BLaER1 treated with 17β-estradiol and CSF1 and Interleukin-3, amounts not matched to agents 10 nM and 100 nM (cell line): ENCODE measurements around the gene MRLN.
"Not testable (repeated sequence)": the region's sequence is repeated elsewhere in the genome, so short reads cannot be mapped to it uniquely, and the experiment has no call there.

Experiments used
- H3K27ac ChIP-seq, 11 experiments: shearing (Covaris generic); formaldehyde crosslinking; 2 replicates each; pipeline ENCODE4 v1.8.1; 2022
- H3K27me3 ChIP-seq, 11 experiments: shearing (Covaris generic); formaldehyde crosslinking; 2 replicates each; pipeline ENCODE4 v1.8.1; 2022
- H3K36me3 ChIP-seq, 11 experiments: shearing (Covaris generic); formaldehyde crosslinking; 2 replicates each; pipeline ENCODE4 v1.8.1; 2022
- H3K4me1 ChIP-seq, 10 experiments: shearing (Covaris generic); formaldehyde crosslinking; 2 replicates each; pipeline ENCODE4 v1.8.1; 2022
- H3K4me2 ChIP-seq, 11 experiments: shearing (Covaris generic); formaldehyde crosslinking; 2 replicates each; pipeline ENCODE4 v1.8.1; 2022
- H3K4me3 ChIP-seq, 10 experiments: shearing (Covaris generic); formaldehyde crosslinking; 2 replicates each; pipeline ENCODE4 v1.8.1; 2022
- H3K9ac ChIP-seq, 11 experiments: shearing (Covaris generic); formaldehyde crosslinking; 2 replicates each; pipeline ENCODE4 v1.8.1; 2022
- H3K9me3 ChIP-seq, 11 experiments: shearing (Covaris generic); formaldehyde crosslinking; replicated peaks in 1 of 11; 2 replicates each; pipeline ENCODE4 v1.8.1; 2022
- H4K20me1 ChIP-seq, 11 experiments: shearing (Covaris generic); formaldehyde crosslinking; 2 replicates each; pipeline ENCODE4 v1.8.1; 2022
- Cebpa-rat ChIP-seq, 11 experiments: shearing (Covaris generic); IDR thresholded peaks; 2 replicates each; pipeline ENCODE4 v1.8.1; 2022

MRLN gene

DNA sequence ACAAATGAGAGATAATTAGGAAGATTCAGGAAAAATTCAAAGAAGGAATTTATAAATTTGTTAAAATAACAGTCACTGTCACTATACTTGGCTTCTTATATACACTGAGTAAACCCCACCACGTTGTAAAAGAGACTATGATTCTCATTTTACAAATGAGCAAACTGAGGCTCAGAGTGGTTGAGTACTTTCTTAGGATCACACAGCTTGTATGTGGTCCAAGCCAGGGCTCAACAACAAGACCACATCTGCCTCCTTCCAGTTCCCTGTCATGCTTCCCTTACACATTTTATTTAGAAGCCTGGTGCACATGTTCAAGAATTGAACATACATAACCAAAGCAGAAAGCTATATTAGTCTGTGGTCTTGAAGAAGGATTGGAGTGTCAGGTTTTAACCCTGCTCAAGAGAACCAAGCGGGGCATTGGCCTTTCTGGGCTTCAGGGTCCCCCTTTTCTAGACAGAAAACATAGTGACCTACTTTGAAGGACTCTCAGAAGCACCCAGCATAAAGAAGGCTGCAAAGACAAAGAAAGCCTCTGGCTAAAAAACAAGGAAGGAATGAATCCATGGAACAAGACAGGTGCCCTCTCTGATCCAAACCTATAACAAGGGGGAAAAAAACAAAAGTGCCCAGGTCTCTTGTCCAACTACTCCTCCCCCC lies 846 bp downstream of the MRLN start:
- Histone ChIP-seq H3K27ac (no peak overlapping the region), H3K27me3 (no peaks in the 10 kb centered on the region), H4K20me1 (no peaks in the 10 kb centered on the region), H3K4me2 (no peak overlapping the region), H3K9ac (no peak overlapping the region), H3K4me1 (no peaks in the 10 kb centered on the region), H3K9me3 (no peaks in the 10 kb centered on the region), H3K4me3 (no peak overlapping the region), H3K36me3 (no peaks in the 10 kb centered on the region)
- no peak for TF ChIP-seq Cebpa-rat (IDR thresholded peaks at IDR 0.05)

DNA sequence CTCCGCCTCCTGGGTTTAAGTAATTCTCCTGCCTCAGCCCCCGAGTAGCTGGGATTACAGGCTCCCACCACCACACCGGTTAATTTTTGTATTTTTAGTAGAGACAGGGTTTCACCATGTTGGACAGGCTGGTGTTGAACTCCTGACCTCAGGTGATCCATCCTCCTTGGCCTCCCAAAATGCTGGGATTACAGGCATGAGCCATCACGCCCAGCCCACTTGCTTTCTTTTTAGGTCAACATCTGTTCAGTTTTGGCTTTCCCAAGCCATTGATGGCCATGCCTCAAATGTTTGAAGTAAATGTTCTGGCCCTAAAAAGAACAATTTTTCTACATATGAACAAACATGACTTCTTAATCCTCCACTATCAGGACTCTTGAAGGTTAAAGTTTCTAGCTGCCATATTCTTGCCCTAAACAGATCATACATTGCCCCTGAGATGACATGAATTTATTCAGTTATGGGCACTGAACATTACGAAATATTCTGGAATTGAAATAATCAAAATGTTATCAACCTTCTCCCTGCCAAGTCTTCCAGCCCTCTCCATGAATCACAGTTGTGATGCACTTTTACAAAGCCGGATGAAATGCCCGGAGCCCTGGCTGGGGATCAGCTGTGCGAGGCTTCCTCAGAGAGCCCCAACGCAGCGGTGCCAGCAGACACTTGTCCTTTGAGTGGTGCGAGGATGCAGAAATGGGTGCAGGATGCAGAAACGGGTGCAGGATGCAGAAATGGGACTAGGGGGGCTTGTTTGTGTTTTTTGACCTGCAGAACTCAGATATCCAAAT lies 2.9 kb downstream of the MRLN start:
- H3K9me3 ChIP-seq = no peaks in the 10 kb centered on the region
- no peaks in the 10 kb centered on the region for H3K36me3 ChIP-seq
- H4K20me1 ChIP-seq = no peaks in the 10 kb centered on the region
- no peak overlapping the region for H3K4me2 ChIP-seq
- no peak; a peak in 1 of 22 replicates for TF ChIP-seq Cebpa-rat (IDR thresholded peaks at IDR 0.05)
- H3K9ac ChIP-seq = no peak overlapping the region
- no peaks in the 10 kb centered on the region for H3K27me3 ChIP-seq
- H3K27ac ChIP-seq = no peak overlapping the region
- no peaks in the 10 kb centered on the region for H3K4me1 ChIP-seq
- no peak overlapping the region for H3K4me3 ChIP-seq

DNA sequence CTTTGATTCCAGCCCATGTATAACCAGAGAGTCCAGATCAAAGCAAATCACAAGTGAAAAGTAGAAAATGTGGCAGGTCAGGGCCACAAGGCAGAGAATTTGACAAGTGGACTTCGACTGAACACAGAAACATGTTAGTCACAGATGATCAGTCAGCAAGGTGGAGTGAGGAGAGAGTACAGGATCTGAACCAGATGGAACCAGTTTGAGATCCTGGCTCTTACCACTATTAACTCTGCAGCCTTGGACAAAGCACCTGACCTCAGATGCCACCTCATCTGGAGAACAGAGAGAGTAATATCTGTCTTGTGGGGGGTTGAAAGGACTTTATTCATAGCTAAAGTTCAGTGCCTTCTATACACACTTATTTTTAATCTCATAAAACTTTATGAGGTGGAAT lies 4.4 kb downstream of the MRLN start:
- H3K36me3 ChIP-seq = no peaks in the 10 kb centered on the region
- H3K27ac ChIP-seq = no peak overlapping the region
- no peak for TF ChIP-seq Cebpa-rat (IDR thresholded peaks at IDR 0.05)
- H3K4me1 ChIP-seq = no peaks in the 10 kb centered on the region
- peaks cover 6 to 12% (median 9%) of the 10 kb centered on the region in 11 experiments for H3K9me3 ChIP-seq
- no peak overlapping the region for H3K4me2 ChIP-seq
- no peaks in the 10 kb centered on the region for H3K27me3 ChIP-seq
- no peak overlapping the region for H3K9ac ChIP-seq
- no peak overlapping the region for H3K4me3 ChIP-seq
- no peaks in the 10 kb centered on the region for H4K20me1 ChIP-seq

DNA sequence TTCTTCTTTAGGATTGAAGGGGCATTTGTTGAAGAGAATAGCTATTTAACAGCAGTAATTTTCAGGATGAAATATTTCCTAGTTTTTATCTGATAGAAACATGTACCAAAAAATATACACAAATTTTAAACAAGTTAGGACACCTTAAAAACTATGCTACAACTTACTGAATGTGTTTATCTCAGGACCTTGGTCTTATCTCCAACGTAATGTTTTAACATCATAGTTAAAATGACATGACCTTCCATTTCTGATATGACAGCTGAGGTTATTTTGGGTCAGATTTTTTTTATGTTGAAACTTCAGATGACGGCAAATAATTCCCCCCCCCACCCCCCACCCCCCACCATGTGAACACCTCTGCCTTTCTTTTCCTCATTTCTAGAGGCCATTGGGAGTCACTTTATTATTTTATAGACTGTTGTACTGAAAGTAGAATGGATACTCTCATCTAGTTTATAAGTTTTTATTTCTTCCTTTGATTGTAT lies 8.0 kb downstream of the MRLN start:
- no peaks in the 10 kb centered on the region for H4K20me1 ChIP-seq

DNA sequence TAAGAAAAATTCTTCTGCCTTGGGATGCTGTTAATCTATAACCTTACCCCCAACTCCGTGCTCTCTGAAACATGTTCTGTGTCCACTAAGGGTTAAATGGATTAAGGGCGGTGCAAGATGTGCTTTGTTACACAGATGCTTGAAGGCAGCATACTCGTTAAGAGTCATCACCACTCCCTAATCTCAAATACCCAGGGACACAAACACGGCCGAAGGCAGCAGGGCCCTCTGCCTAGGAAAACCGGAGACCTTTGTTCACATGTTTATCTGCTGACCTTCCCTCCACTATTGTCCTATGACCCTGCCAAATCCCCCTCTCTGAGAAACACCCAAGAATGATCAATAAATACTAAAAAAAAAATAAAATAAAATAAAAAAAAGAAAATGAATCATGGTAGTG lies 8.5 kb downstream of the MRLN start:
- not testable (repeated sequence) for H3K4me1 ChIP-seq, H3K36me3 ChIP-seq, H3K27ac ChIP-seq, H3K4me3 ChIP-seq, H4K20me1 ChIP-seq, H3K27me3 ChIP-seq, H3K4me2 ChIP-seq, H3K9ac ChIP-seq
- peaks cover 14 to 27% (median 22%) of the 10 kb centered on the region in 11 experiments for H3K9me3 ChIP-seq

More for the DNA sequence above, 8.0 kb downstream of the MRLN start:
- Histone ChIP-seq H3K9me3 (peaks cover 14 to 27% (median 22%) of the 10 kb centered on the region in 11 experiments), H3K9ac (no peak overlapping the region), H3K27ac (no peak overlapping the region), H3K4me1 (no peaks in the 10 kb centered on the region), H3K27me3 (no peaks in the 10 kb centered on the region), H3K4me2 (no peak overlapping the region), H3K36me3 (no peaks in the 10 kb centered on the region), H3K4me3 (no peak overlapping the region)
- TF ChIP-seq Cebpa-rat (IDR thresholded peaks at IDR 0.05) = no peak

DNA sequence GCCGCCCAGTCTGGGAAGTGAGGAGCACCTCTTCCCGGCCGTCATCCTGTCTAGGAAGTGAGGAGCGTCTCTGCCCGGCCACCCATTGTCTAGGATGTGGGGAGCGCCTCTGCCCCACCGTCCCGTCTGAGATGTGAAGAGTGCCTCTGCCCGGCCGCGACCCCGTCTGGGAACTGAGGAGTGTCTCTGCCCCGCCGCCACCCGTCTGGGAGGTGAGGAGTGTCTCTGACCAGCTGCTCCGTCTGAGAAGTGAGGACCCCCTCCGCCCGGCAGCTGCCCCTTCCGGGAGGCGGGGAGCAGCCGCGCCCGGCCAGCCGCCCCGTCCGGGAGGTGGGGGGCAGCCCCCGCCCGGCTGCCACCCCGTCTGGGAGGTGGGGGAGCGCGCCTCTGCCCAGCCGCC lies 9.1 kb downstream of the MRLN start:
- H4K20me1 ChIP-seq, H3K4me3 ChIP-seq, H3K4me2 ChIP-seq, H3K4me1 ChIP-seq, H3K36me3 ChIP-seq, H3K9ac ChIP-seq, H3K27ac ChIP-seq, H3K27me3 ChIP-seq: not testable (repeated sequence)
- peaks cover 14 to 27% (median 22%) of the 10 kb centered on the region in 11 experiments for H3K9me3 ChIP-seq

DNA sequence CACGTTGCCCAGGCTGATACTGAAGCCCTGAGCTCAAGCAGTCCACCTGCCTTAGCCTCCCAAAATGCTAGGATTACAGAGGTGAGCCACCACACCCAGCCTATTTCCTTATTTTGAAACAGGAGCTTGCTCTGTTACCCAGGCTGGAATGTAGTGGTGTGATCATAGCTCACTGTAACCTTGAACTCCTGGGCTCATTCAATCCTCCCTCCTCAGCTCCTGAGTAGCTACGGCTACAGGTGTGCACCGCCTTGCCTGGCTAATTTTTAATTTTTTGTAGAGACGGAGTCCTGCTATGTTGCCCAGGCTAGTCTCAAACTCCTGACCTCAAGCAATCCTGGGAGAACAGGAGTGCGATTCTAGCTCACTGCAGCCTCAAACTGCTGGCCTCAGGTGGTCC lies 11.7 kb downstream of the MRLN start:
- Histone ChIP-seq H3K9ac (no peak overlapping the region), H3K27me3 (no peaks in the 10 kb centered on the region), H3K27ac (no peak overlapping the region), H3K4me1 (no peaks in the 10 kb centered on the region), H3K9me3 (peaks cover 14 to 27% (median 22%) of the 10 kb centered on the region in 11 experiments), H4K20me1 (no peaks in the 10 kb centered on the region), H3K4me3 (no peak overlapping the region), H3K36me3 (no peaks in the 10 kb centered on the region), H3K4me2 (no peak overlapping the region)
- TF ChIP-seq Cebpa-rat (IDR thresholded peaks at IDR 0.05) = no peak

DNA sequence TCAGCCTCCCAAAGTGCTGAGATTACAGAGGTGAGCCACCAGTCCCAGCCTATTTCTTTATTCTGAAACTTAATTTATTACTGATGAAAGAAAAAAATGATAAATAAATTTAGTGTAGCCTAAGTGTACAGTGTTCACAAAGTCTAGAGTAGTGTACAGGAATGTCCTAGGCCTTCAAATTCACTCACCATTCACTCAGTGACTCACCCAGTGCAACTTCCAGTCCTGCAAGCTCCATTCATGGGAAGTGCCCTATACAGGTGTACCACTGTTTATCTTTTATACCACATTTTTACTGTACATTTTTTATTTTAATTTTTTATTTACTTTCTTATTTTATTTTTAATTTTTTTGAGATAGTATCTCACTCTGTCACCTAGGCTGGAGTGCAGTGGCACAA lies 12.2 kb downstream of the MRLN start:
- no peak overlapping the region for H3K9ac ChIP-seq
- no peaks in the 10 kb centered on the region for H4K20me1 ChIP-seq
- no peak for TF ChIP-seq Cebpa-rat (IDR thresholded peaks at IDR 0.05)
- no peaks in the 10 kb centered on the region for H3K4me1 ChIP-seq
- H3K27me3 ChIP-seq = no peaks in the 10 kb centered on the region
- no peak overlapping the region for H3K4me3 ChIP-seq
- no peaks in the 10 kb centered on the region for H3K36me3 ChIP-seq
- no peak overlapping the region for H3K4me2 ChIP-seq
- H3K27ac ChIP-seq = no peak overlapping the region
- H3K9me3 ChIP-seq = peaks cover 14 to 27% (median 22%) of the 10 kb centered on the region in 11 experiments

DNA sequence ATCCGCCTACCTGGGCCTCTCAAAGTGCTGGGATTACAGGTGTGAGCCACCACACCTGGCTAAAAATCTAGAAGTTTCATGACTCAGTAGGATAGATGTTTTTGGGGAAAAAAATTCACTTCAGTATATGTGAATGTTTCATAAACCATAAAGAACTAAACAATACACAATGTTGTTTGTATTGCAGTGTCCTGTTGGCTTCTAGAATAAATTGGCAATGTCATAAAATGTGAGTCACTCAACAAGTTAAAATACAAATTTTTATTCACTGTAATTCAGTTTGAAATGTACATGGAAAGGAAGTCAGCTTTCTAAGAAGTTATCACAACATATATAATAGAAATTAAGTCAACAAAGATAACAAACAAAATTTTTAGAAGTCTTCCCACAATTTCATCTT lies 16.5 kb downstream of the MRLN start:
- Histone ChIP-seq H3K4me1 (no peaks in the 10 kb centered on the region), H4K20me1 (no peaks in the 10 kb centered on the region), H3K4me2 (no peak overlapping the region), H3K27me3 (no peaks in the 10 kb centered on the region), H3K4me3 (no peak overlapping the region), H3K36me3 (no peaks in the 10 kb centered on the region), H3K9ac (no peak overlapping the region), H3K27ac (no peak overlapping the region), H3K9me3 (0 out of 22 replicates have a peak, but pooled peaks cover 0 to 5% (median 0%) of the 10 kb centered on the region in 11 experiments)
- TF ChIP-seq Cebpa-rat (IDR thresholded peaks at IDR 0.05) = no peak

DNA sequence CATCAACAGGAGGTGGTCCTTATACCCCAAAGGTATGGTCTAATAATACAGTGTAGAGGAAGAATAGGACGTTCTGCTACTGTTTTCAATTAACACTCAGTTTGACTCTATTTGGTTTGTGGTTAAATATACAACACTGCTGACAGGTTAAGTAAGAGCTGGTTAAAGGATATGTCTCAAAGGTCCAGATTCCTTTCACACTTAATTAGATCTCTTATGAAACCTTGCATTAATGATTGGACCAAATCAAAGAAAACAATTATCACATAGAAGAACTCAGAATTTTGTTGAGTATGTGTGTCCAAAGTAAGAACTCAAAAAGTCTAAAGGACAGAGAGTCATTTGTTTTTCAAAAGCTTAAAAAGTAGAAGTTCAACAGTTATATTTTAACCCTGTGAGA lies 18.0 kb downstream of the MRLN start:
- Histone ChIP-seq H3K36me3 (no peaks in the 10 kb centered on the region), H3K27ac (no peak overlapping the region), H3K4me2 (no peak overlapping the region), H3K27me3 (no peaks in the 10 kb centered on the region), H3K9ac (no peak overlapping the region), H3K4me1 (no peaks in the 10 kb centered on the region), H4K20me1 (no peaks in the 10 kb centered on the region), H3K9me3 (0 out of 22 replicates have a peak, but pooled peaks cover 0 to 5% (median 0%) of the 10 kb centered on the region in 11 experiments), H3K4me3 (no peak overlapping the region)
- TF ChIP-seq Cebpa-rat (IDR thresholded peaks at IDR 0.05) = no peak
